NCI-H2029 treated with DMSO at 0.1 percent for 48 hours (cell line): Measurements from ENCODE around the gene VWA5B2.
A peak's percentile ranks its signal among the peaks of the same experiment; 100 is the strongest.
"Not testable (repeated sequence)": the region's sequence is repeated elsewhere in the genome, so short reads cannot be mapped to it uniquely, and the experiment has no call there.

Experiments used
- DNase-seq: peaks from one replicate; lab custom pipeline; 2025; lab: John Stamatoyannopoulos, UW

Gene VWA5B2

DNA sequence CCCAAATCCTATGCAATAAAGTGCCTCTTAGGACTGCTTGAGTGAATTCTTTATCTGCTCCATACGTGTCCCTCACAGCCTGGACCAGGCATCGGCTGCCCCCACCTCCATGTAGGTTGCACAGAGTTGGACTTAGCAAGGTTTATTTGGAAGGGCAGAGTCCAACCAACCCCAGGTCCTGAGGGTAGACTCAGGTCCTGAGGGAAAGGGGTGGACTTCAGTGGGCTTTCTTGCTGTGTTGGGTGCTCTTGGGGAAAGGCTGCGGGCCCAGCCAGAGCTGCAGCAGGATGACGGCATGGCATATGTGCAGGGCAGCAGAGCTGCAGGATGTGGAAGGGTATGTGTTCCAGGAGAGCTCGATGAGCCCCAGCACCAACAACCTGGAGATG is 12.9 kb downstream of the VWA5B2 start:
- DNase-seq: no peak

GRCh38 chr3:184248454-184249411 is 19.3 kb downstream of the VWA5B2 start, which contains the start of gene ALG3:
ALG3 (minus strand) TSS chr3:184248962; CDS start chr3:184248940, 22 bp downstream.
- peak; percentile 58 for DNase-seq

DNA sequence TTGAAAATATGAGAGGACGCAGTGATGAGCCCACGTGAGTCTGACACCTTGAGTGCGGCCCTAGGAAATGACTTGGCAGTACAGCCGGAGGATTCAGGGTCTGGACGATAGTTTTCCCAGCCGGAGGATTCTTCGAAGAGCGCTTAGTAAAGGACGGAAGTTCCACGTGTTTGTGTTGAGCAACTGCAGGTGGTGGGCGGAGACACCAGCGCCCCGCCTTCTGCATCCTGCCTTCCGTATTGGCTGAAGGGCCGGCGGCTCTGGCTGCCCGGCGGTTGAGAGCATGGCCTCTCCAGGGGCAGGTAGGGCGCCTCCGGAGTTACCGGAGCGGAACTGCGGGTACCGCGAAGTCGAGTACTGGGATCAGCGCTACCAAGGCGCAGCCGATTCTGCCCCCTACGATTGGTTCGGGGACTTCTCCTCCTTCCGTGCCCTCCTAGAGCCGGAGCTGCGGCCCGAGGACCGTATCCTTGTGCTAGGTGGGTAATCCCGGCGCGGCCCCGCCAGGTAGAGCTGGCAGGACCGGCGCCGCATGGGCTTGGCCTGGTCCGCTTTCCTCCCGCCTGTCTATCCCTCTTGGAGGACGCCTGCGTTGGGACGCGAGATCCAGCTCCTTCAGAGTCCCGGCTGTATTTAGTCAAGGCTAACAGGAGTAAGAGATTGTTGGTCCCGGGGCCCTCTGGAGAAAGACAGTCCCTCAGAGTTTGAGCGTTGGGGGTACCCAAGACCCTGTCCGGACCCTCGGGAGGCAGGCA is 20.2 kb downstream of the VWA5B2 start, which contains the start of gene EEF1AKMT4:
TSS of gene EEF1AKMT4 (plus strand) at position 261 of the 755 bp plus-strand sequence. CDS start at position 284, 23 bp downstream.
- DNase-seq: peak; percentile 97

DNA sequence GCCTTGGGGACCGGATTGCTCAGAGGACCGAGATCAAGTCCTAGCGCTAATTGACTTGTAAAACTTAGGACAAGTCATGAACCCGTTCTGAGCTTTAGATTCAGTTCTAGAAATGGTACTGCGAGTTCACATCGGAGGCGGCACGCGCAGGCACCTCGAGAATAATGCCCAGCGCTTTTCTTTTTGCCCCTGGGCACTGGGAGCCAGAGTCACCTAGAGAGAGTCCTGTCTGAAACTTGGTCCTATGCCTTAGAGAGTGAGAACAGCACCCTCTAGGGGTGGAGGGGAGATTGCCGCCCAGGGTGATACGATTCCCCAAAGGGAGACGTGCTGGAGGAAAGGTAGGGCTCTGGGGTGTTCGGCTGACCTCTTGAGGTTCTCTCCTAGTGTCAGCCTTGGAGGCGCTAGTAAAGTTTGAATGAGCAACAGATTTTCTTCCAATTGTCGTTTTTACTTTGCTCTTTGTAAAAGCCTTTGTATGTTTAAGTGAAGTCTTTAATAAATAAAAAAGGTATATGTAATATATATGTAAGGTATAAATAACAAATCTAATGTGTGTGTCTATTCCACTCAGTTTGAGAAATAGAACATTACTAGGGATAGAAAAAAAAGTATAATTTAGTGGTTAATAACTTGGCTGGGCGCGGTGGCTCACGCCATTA is 20.9 kb downstream of the VWA5B2 start:
- peak; percentile 86 for DNase-seq

DNA sequence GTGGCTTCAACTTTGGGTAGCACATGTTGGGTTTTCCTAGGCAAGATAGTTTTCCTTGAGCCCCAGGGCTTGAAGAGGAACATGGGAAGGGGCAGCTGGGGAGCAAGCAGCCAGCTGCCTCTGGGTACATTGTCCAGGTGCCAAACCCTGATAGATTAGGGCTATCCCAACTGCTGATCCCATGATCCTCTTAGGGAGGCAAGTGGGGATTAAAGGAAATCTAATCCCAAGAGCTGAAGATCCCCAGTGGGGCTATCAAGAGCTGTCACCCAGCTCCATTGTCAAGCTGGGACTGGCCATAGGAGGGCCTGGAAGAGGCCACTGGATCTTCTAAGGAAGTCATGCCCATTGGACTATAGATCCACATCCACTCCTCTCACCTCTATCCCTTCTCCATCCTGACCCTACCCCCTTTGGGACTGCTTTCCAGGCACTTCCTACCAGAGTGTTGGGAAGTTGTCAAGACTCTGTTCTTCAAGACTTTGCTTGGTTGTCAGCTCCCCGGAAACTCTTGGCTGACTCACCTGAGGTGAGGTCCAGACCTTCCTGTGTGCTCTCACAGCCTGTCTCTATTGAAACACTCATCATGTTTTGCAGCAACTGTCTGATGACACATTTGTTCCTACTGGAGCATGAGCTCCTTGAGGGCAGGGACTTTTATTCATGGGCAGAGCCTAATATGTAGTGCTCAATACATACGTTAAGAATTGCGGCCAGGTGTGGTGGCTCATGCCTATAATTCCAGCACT is 26.1 kb downstream of the VWA5B2 start:
- DNase-seq: no peak

- DNase-seq: no peak
These were observed 27.9 kb downstream of the VWA5B2 start for GRCh38 chr3:184257083-184257915.

DNA sequence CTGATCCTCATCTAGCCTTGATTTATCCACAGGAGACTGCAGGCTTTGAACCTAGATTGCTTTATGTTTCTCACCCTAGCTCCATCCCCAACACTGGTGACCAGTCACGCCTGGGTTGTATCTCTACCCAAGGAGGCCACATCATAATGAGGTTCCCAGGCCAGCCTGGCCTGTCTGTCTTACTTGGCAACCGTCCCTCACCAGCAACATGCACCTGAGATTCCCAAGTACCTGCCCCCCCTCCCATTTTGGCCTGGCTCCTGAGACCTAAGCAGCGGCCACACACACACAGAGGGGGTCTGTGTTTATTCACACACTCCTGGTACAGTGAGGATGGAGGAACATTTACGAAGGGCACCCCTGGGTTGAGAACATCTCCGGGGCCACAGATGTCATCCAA is 29.5 kb downstream of the VWA5B2 start:
- DNase-seq: no peak

DNA sequence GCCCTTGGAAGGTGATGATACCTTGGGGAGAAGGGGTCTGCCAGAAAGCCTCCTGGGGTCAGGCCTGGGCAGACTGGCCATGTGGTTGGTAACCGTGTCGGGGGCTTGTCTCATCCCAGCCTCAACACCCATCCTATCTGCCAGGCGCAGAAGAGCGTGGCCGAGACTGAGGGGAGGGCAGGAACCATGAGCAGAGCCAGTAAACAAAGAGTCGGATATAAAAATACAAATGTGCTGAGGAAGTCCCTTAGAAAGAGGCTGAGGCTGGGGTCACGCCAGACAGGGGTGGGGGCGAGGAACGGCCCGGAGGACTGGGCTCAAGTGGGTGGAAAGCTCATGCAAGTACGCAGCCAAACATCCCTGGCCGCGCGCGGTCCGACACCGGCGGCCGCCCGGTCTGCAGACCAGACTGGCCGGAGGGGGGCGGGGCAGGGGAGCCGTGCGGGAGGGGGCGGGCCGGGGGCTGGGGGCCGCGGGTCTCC is 30.1 kb downstream of the VWA5B2 start:
- DNase-seq: no peak

DNA sequence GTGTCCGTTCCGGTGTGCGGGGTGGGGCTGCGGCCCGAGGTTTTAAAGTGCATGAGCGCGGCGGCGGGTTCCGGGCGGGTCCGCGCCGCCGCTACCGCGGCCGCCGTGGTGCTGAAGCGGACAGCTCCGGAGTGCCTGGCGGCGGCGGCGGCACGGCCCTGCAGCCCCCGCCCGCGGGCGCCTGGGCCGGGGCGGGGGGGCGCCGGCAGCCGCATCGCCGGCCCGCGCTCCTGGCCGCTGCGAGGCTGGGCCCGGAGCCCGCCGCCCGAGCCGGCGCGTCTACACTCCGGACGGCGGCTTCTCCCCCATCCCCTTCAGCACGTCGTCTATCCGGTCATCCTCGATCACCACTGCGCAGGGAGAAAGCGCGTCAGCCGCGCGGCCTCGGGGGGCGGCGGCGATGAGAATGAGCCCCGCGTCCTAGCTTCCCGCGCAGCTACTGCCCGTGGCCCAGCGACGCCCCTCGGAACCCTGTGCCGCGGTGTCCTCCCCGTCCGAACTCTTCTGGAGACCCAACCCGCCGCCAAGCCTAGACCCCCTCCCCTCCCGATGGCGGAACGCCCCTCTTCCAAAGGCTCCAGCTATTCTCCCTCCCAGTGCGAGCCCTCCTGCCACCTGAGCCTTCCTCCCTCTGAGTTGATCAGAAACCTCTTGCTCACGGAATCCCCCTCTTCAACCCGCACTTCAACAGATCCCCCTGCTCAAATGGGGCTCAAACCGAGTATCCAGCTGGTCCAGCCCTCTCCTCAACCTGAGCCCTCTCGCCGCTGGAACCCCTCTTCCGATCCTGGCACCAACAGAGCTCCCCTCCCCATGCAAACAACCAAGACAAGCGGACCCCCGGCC is 30.7 kb downstream of the VWA5B2 start:
- no peak for DNase-seq

DNA sequence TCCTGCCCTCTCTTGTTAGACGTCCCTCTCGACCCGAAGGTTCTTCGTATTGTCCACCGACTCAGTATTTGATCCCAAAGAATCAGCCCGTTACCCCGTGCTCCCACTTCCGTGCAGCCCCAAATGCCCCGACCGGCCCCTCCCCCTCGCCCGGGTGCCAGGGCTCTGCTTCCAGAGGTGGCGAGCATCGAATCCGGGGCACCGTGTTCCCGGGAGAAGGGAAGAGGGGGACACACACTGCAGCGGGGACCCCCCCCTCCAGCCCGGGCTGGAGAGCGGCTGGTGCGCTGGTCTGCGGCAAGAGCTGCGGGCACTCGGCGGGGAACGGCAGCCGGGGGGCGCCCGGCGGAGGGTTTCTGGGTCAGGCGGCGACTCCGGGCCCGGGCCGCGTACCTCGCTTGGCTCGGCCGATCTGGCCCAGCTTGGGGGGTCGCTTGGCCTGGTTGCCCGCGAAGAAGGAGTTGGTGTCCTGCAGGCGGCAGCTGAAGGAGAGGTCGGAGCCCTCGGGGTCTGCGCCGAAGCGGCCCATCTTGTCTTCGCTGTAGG is 31.4 kb downstream of the VWA5B2 start:
- no peak for DNase-seq

GRCh38 chr3:184261270-184261853 is 32.0 kb downstream of the VWA5B2 start, which contains the start of gene CAMK2N2:
CAMK2N2 (minus strand) TSS chr3:184261553; CDS start chr3:184261285, 268 bp downstream.
- peak; percentile 75 for DNase-seq

DNA sequence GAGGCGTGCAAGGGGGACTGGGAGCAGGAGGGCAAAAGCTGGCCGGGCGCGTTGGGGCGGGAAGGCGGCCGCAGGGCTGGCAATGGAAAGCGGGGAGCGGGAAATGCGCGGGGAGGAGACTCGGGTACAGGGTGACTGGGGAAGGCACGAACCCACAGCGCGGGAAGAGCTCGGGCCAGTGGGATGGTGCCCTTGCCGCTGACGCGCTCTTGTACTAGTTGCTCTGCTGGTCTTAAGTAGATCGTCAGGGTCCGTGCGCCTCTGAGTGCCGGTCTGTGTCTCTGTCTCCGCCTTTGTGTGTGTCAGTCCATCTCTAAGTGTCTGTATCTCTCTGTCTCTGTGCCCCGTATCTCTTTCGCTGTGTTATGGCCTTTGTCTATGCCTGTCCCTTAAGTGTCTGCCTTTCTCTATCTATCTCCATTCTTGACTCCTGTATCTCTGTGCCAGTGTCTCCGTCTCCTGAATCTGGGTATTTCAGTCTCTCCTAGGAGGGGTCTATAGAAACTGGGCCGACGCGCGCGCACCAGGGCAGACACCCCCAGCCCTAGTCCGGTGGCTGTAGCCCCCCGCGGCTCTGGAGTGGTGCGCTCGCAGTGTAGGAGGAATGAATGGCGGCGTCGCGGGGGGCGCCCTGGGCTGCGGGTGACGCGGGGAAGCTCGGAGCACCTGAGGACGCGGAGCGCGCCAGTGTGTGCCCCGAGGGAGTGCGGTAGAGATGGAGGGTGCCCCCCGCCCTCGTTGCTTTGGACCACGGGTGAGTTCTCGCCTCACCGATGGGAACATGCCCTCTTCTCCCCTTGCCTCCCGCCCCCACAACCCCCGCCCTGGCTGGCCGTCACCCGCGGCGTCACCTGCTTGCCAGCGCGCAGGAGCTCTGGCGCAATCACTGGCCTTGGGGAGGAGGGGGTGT is 32.7 kb downstream of the VWA5B2 start:
- peak; percentile 75 for DNase-seq

GRCh38 chr3:184262764-184263179 is 33.4 kb downstream of the VWA5B2 start:
- peak; percentile 9 for DNase-seq

DNA sequence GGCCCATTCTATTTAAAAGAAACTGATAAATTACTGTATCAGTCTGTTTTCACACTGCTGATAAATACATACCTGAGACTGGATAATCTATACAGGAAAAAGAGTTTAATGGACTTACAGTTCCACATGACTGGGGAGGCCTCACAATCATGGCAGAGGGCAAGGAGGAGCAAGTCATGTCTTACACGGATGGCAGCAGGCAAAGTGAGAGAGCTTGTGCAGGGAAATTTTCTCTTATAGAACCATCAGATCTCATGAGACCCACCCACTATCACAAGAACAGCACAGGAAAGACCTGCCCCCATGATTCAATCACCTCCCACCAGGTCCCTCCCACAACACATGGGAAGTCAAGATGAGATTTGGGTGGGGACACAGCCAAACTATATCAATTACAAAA is 37.9 kb downstream of the VWA5B2 start:
- not testable (repeated sequence) for DNase-seq

- DNase-seq: no peak
These were observed 42.9 kb downstream of the VWA5B2 start for GRCh38 chr3:184272269-184272668.

DNA sequence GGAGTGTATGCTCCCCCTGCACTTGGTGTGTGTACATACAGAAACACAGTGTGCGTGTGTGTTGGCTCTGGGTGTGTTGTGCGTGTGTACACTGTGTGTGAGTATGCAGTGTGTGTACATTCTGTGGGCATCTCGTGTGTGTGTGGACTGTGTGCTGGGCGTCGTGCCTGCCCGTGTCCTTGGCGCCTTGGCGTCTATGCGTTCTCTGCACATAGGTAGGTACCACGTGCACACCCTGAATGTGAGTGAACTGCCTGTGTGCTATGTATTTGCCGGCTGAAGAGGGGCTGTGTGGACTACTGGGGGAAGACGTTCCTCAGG is 46.0 kb downstream of the VWA5B2 start:
- no peak for DNase-seq
